Globus pallidus (tissue), 1 donor: ENCODE results near the gene YDJC.
"Not testable (repeated sequence)": the region's sequence is repeated elsewhere in the genome, so short reads cannot be mapped to it uniquely, and the experiment has no call there.

Experiments used
- DNase-seq: peaks from one replicate; pipeline ENCODE4 v3.0.0-alpha.2; 2015; ENCODE audit warnings: low spot score

YDJC gene

DNA sequence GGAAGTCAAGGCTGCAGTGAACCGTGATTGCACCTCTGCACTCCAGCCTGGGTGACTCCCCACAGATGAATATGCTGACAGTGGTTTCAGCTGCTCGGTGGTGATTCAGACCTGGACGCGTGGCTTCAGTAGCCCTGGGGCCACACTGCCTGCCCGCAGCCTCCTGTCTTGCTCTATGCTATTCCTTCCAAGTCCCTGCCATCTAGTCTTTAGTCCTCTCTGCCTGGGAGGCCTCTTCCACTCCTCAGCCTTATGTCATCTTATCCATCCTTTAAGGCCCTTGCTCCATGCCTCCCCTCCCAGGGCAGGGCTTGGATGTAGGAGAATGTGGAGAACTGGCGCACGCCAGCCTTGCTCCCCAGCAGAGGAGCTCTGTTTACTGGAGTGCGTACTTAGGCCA, 23.0 kb downstream of the YDJC start:
- DNase-seq = no peak

DNA sequence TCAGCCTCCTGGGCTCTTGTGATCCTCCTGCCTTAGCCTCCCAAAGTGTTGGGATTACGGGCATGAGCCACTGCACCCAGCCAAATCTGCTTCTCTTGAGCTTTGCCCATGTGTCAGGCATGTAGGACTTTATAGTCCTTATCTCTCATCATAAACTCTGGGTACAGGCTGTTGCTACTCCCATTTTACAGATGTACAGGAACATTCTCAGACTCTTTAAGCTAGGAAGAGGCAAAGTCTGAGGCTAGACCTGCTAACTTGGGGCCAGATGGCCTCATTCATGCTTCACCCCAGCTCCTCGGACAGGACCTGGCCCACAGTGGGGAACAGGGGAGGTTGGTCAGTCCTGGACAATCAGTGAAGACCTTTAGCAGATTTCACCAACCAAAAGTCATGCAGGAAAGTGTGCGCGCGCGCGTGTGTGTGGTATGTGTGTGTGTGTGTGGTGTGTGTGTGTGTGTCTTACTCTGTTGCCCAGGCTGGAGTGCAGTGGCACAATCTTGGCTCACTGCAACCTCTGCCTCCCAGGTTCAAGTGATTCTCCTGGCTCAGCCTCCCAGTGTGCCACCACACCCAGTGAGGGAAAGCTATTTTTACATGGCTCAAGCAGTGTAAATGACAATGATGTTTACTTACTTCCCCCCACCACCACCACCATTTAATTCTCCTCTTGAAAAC, 23.8 kb downstream of the YDJC start:
- no peak for DNase-seq

DNA sequence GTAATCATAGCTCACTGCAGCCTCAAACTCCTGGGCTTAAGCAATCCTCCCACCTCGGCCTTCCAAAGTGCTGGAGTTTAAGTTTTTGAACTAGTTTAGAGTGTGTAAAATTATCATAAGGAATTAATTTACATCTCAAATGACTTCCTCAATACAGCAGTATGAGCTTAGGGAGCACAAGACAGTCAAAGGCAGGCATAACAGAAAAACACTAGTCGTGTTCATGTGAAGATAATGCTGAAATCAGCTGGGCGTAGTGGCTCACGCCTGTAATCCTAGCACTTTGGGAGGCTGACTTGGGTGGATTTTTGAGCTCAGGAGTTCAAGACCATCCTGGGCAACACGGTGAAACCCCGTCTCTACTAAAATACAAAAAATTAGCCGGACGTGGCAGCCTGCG, 25.8 kb downstream of the YDJC start:
- DNase-seq = no peak

DNA sequence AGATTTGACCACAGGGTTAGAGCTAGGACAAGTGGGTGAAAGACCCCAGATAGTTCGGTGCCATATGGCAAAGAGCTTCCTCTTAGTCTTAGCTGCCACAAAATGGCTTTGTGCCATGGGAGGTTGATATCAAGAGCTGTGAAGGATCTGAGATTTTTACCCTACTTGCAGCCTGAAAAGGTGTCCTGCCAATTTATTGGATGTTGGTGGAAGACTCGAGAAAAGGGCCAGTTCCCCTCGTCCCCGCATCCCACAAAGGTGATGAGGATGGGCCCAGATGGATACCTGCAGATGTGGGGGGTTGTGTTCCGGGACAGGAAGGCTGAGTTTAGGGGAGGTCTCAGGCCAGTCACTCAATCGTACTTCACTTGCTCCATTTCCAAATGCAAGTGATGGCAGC, 27.2 kb downstream of the YDJC start:
- no peak for DNase-seq

DNA sequence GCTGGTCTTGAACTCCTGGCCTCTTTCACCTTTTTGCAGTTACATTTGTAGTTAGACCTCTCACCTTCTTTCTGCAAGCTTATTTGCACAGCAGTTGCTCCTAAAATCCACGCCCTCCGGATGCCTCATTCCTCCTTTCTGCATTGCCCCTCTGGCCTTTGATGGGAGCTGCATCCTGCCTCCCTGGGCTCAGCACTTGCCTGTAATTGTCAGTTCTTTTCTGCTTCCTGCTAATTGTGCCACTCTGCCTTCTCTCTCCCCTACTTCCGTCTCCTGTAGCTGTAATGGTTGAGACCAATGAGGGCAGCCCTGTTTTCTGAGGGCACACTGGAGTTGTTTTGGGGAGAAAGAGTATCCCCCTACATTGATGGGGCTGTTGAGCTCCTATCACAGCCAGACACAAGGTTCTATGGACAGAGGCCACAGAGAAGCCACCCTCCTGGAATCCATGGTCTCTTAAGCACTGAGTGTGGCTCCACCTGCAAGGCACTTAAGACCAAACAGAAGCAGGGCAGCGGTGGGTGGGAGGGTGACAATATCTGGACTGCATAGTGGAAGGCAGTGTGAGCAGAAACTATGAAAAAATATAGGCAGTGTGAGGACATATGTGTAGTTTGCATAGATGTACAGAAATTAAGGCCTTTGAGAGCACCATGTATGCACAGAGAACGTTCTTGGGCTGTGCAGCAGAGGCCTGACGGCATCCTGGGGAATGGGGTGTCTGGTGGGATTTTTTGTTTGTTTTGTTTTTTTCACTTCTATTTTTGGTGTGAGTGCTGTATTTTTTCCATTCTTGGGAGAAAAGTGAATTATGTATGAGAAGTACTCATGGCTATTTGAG, 30.5 kb downstream of the YDJC start:
- DNase-seq = no peak

DNA sequence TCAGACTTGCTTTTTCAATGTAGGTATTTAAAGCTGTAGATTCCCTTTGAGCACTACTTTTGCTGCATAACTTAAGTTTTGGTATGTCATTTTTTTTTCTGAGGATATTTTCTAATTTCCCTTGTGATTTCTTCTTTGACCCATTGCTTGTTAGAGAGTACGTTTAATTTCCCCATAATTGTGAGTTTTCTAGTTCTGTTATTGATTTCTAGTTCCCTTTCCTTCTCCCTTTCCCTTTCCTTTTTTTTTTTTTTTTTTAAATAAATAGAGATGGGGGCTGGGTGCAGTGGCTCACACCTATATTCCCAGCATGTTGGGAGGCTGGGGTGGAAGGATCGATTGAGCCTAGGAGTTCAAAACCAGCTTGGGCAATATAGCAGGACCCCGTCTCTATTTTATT, 31.5 kb downstream of the YDJC start:
- DNase-seq = no peak

DNA sequence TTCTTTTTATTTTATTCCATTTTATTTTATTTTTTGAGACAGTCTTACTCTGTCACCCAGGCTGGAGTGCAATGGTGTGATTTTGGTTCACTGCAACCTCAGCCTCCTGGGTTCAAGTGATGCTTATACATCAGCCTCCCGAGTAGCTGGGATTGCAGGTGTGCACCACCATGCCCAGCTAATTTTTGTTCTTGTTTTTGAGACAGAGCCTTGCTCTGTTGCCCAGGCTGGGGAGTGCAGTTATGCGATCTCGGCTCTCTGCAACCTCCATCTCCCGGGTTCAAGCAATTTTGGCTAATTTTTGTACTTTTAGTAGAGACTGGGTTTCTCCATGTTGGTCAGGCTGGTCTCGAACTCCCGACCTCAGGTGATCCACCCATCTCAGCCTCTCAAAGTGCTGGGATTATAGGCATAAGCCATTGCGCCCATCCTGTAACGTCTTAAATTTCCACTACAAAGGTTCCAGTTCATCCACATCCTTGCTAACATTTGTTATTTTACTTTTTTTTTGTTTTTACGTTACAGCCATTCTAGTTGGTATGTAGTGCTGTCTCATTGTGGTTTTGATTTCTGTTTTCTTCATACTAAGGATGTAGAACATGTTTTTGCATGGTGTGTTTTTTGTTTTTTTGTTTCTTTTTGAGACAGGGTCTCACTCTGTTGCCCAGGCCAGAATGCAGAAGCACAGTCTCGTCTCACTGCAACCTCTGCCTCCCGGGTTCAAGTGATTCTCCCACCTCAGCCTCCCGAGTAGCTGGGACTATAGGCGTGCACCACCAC, 33.3 kb downstream of the YDJC start:
- DNase-seq = not testable (repeated sequence)

DNA sequence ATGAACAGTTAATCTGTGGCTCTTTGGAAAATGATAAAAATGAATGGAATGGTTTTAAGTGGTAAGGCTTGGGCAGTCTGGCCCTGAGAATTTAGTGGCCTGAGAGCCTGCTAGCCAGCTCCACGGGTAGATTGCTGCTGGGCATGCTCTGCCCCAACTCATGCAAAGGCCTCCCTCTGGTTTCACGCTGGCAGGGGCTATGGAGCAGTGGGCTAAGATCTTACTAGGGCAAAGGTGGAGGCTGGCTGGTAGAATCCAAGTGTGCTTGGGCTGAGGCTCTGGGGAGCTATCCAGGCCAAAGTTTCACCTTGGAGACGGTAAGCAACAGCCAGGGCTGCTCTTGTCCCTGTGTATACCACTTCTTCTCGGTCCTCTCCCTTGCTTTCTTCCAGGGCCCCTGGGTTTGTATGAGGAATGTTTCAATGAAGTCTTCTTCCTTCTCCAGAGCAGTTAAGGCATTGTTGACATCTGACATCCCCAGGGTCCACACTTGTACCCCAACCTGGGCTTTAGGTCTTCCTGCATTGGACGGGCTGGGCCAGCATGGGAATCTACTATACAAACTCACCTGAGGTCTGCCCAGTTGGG, 34.9 kb downstream of the YDJC start:
- peak; percentile 41 for DNase-seq

DNA sequence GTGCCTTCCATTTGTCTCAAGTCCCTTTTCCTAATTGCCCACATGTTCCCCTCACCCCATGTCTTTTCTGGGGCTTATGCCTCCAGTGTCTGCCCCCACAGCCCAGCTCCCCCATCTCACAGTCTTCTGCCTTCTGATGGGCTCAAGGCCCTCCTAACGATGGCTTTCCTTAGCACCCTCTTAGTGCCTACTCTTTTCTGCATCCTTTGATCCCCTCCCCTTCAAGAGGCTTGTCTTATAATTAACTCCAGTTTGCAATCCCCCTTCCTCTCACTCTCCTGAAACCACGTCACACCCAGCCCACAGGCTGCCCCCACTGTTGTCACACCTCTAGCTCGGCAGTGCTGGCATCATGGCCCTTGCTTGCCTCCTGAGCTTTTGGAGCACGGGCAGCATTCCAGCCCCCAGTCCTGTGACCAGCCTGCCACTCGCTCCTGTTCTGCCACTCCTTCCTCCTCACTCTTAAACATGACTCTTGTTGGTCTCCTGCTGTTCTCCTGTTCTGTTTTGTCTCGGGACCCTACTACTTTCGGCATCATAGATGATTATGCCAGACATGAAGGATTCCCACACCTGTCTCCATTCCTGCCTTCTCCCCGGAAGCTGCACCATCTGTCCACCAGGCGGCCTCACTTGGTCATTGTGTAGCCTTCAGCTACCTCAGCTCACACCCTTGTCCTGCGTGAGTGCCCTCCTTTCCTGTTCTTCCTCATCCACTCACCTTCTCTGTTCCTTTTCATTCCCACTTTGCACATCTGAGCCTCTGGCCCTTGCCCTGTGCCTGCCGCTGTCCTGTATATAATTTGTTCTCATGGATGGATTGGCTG, 36.2 kb downstream of the YDJC start:
- no peak for DNase-seq

DNA sequence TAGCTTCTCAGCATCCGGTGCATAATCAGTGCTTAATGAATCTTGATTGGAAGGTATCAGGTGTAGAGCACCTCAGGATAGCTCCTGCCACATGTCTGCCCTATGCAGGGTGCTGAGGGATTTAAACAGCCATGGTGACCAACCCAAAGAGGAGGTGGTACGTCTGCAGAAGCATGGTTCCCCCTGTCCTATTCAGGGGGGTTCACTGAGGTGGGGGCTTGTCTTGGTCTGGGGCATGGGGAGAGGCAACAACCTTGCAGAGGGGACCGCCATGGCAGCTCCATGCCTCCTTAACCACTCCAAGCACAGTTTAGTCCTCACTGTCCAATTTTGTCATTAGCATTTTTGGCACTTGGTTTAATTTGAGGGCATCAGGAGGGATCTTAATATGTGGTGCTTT, 37.4 kb downstream of the YDJC start:
- no peak for DNase-seq

DNA sequence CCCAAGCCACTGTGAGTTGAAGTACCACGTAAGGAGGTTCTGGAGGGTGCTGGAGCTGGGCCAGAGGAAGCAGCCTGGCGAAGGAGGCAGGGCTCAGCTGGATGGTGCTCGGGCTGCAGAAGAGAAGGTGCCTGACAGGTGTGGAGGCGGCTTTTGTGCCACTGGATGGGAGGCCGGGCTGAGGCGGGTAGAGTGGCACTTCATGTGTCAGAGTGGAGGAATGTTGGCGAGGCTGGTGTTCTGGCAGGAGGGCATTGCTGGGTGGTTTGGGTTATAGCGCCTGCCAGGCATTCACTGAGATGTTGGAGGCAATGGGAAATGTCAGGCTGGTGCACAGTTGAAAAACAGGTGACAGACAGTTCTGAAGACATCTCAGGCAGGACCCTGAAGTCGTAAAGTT, 38.1 kb downstream of the YDJC start:
- DNase-seq = no peak

DNA sequence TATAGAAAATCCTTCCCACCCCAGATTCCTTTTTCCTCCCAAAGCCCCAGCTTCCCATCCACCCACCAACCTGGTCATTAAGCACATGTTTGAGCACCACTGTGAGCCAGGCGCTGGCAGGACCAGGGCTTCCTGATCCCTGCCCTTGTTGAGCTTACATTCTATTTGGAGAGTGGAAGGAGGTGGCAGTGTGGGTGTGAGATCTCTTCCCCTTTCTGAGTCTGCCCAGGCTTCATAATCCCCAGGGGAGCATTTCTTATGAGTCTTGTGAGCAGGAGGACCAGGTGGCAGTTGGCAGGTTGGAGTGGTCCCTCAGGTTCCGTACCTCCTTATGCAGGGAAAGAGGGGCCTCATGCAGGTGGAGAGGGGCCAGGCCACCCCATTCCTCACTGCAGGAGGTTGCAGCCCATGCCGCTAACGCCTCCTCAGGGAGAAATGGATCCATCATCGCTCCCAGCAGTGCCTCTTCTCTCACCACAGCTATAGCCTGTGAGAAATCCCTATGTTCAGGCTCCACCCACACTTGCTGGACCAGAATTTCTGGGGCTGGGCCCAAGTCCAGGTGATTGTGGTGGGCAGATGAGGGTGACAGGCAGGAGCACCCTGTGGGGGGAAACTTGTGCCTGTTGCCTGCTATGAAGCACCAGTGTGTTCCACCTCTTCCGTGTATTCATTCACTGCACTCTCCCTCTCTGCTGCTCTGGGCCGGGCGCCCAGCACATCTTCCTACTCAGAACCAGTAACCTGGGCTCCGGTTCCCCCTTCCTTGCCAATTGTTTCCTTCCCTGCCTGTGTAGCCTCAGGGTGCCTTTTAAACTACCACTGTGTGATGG, 38.8 kb downstream of the YDJC start:
- no peak for DNase-seq

DNA sequence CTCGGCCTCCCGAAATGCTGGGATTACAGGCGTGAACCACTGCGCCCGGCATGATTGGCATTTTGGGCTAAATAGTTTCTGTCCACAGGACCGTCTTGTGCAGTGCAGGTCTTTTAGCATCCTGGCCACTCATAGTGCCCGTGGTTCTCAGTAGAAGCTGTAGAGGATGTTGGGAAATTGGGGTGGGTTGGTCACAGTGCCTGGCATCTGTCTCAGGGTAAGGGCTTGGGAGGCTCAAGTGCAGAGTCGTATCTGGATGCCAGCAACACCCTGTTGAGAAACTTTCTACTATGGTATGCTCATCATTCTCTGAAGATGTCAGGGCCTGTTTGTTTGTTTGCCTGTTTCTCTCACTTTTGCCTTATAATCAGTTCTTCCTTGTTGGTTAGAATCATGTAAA, 40.4 kb downstream of the YDJC start:
- no peak for DNase-seq

DNA sequence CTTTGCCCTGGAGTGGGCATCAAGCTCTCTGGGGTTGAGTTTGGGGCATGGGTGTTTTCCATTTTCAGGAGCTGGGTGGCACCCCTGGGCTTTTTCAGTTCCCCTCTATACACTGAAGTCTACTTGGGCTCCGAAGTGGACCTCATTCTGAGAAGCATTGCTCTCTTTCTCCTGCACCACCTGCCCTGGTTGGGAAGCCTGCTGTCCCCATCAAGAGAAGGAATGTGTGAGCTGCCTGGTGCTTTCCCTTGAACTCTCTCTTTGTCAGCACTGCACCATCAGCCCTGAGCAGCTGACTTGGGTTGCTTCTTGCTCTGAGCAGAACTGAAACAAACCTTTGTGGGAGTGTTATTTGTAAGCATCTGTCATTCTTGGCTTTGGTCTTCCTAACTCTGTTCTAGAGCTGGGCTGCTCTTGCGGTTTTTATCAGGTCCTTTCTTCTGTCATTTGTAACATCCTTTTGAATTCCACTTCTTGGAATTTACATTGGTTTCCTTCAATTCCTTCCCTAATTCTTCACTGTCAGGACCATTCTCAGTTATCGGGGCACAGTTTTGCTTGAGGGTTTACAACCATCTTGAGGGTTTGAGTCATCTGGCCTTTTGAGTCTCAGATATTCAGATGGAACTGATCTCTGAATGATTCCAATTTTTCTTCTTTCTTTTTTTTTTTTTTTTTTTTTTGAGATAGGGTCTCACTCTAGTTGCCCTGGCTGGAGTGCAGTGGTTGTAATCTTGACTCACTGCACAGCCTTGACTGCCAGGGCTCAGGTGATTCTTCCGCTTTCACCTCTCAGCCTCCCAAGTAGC, 41.8 kb downstream of the YDJC start:
- DNase-seq = peak; percentile 81

DNA sequence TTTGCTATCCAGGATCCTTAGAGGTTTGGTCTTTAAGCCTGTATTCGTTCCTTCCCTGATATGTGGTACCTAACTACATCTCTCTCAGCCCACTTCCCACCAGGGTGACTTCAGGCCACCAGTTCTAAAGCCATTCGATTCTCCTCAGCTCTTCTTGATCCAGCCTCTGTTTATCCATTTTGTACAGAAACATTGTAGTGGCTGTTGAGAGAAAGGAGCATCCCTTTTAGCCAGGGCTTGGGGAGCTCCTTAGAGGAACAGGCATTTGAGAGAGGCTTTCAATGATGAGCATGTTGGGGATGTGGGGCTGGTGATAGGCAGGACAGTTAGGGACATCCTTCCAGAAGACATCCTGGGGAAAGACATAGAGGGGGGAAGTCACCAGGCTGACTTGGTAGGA, 44.4 kb downstream of the YDJC start:
- no peak for DNase-seq

DNA sequence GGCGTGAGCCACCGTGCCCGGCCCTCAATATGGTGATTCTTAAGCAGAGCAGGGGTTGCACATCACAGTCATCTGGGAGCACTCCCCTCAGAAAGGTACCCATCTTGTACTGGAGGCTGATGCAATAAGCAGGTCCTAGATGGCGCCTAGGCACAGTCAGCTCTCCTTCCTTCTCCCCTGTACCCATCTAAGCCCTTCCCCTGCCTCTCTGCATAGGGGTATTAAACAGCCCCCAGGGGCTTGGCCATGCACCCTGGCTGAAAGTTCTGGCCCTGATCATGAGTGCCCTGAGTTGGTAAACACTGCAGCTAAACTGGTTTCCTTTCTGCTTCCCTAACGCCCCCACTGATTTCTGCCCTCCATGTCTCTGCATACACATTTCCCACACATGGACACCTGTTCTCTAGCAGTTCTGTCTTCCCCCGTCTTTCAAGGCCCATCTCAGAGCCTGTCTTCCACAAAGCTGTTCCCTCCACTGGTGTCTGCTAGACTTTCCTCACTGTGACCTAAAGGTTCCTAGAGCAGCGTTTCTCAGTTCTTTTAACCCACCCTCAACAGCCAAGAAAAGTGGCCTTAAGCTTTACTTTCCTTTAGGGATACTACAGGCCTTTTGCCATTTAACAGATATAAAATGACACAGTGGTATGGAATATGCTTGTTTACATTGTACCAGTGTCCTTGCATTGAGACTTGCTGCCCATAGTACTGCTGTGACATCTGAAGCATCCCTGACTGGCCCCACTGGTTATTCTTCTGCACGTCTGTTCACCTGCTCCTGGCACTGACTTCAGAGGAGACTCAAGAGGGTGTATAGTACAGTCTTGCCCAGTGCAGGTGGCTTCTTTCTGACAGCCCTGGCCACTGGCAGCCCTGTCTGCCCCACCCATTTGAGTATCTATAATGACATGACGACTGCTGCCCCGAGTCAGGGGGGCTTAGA, 46.8 kb downstream of the YDJC start:
- DNase-seq = no peak

DNA sequence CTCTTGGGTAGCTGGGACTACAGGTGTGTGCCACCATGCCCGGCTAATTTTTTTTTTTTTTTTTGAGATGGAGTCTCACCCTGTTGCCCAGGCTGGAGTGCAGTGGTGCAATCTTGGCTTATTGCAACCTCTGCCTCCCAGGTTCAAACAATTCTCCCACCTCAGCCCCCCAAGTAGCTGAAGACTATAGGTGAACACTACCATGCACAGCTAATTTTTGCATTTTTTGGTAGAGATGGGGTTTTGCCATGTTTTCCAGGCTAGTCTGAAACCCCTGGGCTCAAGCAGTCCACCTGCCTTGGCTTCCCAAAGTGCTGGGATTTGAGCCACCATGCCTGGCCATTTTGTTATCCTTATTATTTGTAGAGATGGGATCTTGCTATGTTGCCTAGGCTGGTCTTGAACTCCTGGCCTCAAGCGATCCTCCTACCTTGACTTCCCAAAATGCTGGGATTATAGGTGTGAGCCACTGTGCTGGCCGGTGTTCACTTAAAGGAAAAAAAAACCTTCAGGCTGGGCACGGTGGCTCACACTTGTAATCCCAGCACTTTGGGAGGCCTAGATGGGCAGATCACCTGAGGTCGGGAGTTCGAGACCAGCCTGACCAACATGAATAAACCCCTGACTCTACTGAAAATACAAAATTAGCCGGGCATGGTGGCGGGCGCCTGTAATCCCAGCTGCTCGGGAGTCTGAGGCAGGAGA, 48.7 kb downstream of the YDJC start:
- DNase-seq = not testable (repeated sequence)

DNA sequence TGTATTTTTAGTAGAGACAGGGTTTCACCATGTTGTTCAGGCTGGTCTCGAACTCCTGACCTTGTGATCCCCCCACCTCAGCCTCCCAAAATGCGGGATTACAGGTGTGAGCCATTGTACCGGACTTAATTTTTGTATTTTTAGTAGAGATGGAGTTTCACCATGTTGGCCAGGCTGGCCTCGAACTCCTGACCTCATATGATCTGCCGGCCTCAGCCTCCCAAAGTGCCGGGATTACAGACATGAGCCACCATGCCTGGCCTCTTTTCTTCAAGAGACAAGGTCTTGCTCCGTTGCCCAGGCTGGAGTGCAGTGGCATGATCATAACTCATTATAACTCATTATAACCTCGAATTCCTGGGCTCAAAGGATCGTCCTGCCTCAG, 49.2 kb downstream of the YDJC start:
- DNase-seq = not testable (repeated sequence)
